NCI-H345 treated with DMSO at 0.1 percent for 48 hours (cell line): ENCODE results near the gene FAM111B.
"Not testable (repeated sequence)": the region's sequence is repeated elsewhere in the genome, so short reads cannot be mapped to it uniquely, and the experiment has no call there.

Source experiments
- DNase-seq: peaks from one replicate; lab custom pipeline; 2025; ENCODE audit not compliant: unreplicated experiment; lab: John Stamatoyannopoulos, UW

FAM111B gene

GRCh38 chr11:59106363-59107336, at the start of gene FAM111B:
TSS of gene FAM111B (plus strand) at chr11:59107237. CDS start at chr11:59109626, 2,389 bp downstream.
- DNase-seq: peak; percentile 94

- DNase-seq: peak; percentile 85
Measured at GRCh38 chr11:59058120-59059033, 48.7 kb upstream of the FAM111B start.

- not testable (repeated sequence) for DNase-seq
Measured at GRCh38 chr11:59060096-59060495, 46.9 kb upstream of the FAM111B start.

- no peak for DNase-seq
Measured at GRCh38 chr11:59062602-59063529, 44.2 kb upstream of the FAM111B start.

GRCh38 chr11:59063996-59064727, 42.9 kb upstream of the FAM111B start:
- DNase-seq: not testable (repeated sequence)

GRCh38 chr11:59069087-59069486, 38.0 kb upstream of the FAM111B start:
- DNase-seq: no peak

GRCh38 chr11:59076876-59077571, 30.0 kb upstream of the FAM111B start:
- DNase-seq: no peak

GRCh38 chr11:59078435-59078834, 28.6 kb upstream of the FAM111B start:
- DNase-seq: no peak

- DNase-seq: no peak
Measured at GRCh38 chr11:59079086-59079485, 28.0 kb upstream of the FAM111B start.

- DNase-seq: not testable (repeated sequence)
Measured at GRCh38 chr11:59080421-59080820, 26.6 kb upstream of the FAM111B start.

GRCh38 chr11:59081430-59082020, 25.5 kb upstream of the FAM111B start:
- DNase-seq: not testable (repeated sequence)

GRCh38 chr11:59086007-59086406, 21.0 kb upstream of the FAM111B start, which contains the start of gene GLYATL1B:
TSS of gene GLYATL1B (plus strand) at chr11:59086307. CDS start at chr11:59086307, 0 bp downstream.
- not testable (repeated sequence) for DNase-seq

- no peak for DNase-seq
Measured at GRCh38 chr11:59088162-59088561, 18.9 kb upstream of the FAM111B start.

- DNase-seq: not testable (repeated sequence)
Measured at GRCh38 chr11:59093576-59093975, 13.5 kb upstream of the FAM111B start.

GRCh38 chr11:59095225-59095624, 11.8 kb upstream of the FAM111B start:
- not testable (repeated sequence) for DNase-seq

- not testable (repeated sequence) for DNase-seq
Measured at GRCh38 chr11:59095972-59096575, 11.0 kb upstream of the FAM111B start.

- DNase-seq: no peak
Measured at GRCh38 chr11:59097113-59097708, 9.8 kb upstream of the FAM111B start.

GRCh38 chr11:59097938-59098337, 9.1 kb upstream of the FAM111B start:
- DNase-seq: not testable (repeated sequence)
